ENCODE data around the gene TLK2.

TLK2 gene

DNA sequence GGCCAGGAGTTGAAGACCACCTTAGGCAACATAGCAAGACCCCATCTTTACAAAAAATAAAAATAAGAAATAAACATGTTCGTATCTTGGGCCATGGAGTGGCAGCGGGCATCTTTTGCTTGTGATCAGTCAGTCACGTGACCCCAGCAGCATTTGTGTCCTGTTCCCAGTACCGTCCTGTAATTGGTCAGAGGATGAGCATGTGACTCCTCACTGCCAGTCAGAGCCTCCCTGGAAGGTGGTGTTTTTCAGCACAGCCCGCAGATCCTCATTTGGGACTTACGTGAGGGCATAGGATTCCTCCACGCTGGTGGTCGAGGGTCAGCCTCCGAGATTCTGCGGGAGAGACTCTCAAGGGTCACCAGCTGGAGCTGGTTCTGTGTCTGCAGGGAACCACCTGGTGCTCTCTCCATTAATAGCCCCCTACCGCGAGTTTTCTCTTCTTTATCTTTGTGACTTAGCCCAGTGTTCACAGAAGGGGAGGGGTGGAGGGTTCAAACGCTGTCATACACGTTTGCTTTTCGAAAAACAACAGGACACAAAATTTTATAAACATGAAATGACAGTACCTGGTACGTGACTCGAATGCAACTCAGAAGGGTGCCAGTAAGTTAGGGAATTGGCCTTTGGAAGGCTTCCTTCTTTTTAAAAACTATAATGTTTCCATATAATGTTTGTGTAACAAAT, 166.0 kb downstream of the TLK2 start:
- no peak for DNase-seq (ENCODE audit: insufficient read length, low spot score)
- FAIRE-seq: no peak
- TF ChIP-seq, protein P1, sequence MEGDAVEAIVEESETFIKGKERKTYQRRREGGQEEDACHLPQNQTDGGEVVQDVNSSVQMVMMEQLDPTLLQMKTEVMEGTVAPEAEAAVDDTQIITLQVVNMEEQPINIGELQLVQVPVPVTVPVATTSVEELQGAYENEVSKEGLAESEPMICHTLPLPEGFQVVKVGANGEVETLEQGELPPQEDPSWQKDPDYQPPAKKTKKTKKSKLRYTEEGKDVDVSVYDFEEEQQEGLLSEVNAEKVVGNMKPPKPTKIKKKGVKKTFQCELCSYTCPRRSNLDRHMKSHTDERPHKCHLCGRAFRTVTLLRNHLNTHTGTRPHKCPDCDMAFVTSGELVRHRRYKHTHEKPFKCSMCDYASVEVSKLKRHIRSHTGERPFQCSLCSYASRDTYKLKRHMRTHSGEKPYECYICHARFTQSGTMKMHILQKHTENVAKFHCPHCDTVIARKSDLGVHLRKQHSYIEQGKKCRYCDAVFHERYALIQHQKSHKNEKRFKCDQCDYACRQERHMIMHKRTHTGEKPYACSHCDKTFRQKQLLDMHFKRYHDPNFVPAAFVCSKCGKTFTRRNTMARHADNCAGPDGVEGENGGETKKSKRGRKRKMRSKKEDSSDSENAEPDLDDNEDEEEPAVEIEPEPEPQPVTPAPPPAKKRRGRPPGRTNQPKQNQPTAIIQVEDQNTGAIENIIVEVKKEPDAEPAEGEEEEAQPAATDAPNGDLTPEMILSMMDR (IDR thresholded peaks at IDR 0.05; ENCODE audit: insufficient read depth, missing control alignments): no peak

DNA sequence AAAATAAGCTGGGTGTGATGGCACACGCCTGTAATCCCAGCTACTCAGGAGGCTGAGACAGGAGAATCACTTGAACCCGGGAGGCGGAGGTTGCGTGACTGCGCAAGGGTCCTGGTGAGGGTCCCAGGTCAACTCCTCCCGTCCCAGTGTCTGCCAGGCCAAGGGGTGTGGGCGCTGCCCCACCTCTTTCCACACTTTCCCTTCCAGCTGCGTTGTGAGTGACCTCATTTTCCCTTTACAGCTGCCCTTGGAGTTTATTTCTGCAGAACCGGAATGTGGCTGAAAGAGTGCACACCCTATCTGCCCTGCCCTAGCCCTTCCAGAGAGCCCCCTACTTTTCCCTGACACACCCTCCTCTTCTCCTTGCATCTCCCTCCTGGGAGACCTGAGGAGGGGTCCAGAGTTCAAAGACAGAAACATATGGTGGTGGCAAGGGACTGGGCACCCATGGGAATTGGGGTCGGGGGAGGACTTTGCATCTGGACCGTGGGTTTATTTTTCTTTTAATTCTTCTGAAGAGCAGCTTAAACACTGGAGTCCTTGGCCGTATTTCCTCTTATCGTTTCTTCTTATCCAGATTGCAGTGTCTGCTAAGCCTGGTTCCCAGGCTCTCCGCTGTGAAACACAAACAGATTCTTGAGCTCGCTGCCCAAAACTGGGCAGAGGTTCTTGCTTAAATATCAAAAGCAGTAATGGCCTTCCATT, 169.8 kb downstream of the TLK2 start:
- no peak for FAIRE-seq
- TF ChIP-seq, protein P1 (IDR thresholded peaks at IDR 0.05; ENCODE audit: insufficient read depth, missing control alignments): no peak
- DNase-seq (ENCODE audit: insufficient read length, low spot score): no peak

DNA sequence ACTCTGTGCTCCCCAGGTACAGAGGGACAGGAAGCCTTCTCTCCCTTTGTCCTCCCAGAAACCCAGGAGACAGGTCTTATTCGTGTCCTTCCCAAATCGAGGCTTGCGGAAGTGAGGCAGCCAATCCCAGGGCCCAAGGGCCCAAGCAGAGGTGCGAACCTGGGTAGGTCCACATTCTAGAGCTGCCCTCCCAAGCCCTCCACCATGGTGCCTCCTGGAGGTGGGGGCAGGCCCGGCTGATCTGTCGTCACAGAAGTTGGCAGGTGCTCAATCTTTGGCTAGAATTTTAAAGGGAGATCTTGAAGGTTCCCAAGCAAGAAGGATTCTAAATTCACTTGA, 170.3 kb downstream of the TLK2 start:
- TF ChIP-seq, protein P1 (IDR thresholded peaks at IDR 0.05; ENCODE audit: insufficient read depth, missing control alignments): no peak
- FAIRE-seq (no peak), DNase-seq (ENCODE audit: insufficient read length, low spot score) (no peak)

DNA sequence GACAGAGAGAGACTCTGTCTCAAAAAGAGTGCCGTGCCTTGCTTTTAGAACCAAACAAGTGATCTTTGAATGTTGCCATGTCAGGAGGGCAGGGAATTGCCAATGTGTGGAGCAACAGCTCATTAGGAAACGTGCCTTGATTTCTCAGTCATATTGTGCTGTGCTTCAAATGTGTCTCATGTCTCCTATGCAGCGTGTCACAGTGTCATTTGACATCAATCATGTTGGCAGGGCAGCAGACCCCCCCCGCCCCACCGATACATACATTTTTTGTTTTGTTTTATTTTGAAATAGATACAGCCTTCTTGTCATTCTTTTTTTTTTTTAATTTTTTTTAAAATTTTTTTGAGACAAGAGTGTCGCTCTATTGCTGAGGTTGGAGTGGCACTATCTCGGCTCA, 170.9 kb downstream of the TLK2 start:
- TF ChIP-seq, protein P1 (IDR thresholded peaks at IDR 0.05; ENCODE audit: insufficient read depth, missing control alignments): no peak
- FAIRE-seq: no peak
- DNase-seq (ENCODE audit: insufficient read length, low spot score): no peak

DNA sequence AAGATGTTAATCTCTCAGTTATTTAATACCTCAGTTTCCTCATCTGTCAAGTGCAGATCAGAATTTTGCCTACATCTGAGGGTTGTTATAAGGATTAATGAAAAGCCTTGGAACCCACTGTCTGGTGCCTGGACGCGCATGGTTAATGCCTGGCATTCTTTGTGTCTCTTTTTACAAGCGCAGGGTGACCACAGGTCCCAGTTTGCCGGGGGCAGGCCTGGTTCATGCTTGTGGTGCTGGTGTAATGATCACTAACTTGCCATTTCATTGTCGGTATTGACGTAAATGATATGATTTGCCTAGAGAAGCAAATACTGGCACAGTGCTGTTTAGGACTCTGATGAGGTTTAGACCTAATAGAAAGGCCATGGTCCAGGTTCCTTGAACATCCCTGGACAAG, 172.0 kb downstream of the TLK2 start:
- FAIRE-seq: no peak
- TF ChIP-seq, protein P1 (IDR thresholded peaks at IDR 0.05; ENCODE audit: insufficient read depth, missing control alignments): no peak
- no peak for DNase-seq (ENCODE audit: insufficient read length, low spot score)

DNA sequence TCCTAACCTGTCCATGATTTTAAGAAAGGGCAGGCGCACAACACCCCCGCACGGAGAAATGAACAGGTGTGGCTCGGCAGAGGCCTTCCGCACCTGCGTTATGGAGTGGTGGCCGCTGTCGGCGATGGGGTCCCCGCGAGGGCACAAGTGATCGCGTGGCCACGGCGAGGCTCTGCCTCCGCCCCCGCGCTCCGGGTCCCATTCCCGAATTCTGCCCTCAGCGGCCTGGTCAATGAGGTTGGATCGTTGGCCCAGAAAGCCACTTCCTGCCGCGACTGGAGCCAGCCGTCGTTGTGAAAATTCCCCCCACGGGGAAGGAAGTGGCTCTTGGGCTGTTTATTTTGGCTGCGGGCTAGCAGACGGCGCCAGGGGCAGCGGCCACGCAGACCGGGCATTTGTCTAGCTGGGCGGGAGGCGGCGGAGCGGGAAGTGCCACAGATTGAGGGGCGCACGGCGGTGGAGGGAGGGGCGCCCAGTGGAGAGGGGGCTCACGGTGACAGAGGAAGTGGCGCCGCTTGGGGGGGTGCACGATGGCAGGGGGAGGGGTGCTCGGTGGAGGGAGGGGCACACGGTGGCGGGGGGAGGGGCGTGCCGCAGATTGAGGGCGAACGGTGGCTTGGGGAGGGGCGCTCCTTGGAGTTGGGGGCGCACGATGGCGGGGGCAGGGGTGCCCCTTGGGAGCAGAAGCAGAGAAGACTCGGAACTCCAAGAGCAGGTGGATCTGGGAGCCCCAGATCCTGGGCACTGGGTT, 173.8 kb downstream of the TLK2 start:
- TF ChIP-seq, protein P1 (IDR thresholded peaks at IDR 0.05; ENCODE audit: insufficient read depth, missing control alignments): no peak
- no peak for DNase-seq (ENCODE audit: insufficient read length, low spot score)
- no peak for FAIRE-seq

Data from D721Med (cell line).